SKM-1 treated with dmso at 0.1 percent for 144 hours (cell line): ENCODE data around the gene SEH1L.
A peak's percentile ranks its signal among the peaks of the same experiment; 100 is the strongest.
"Not testable (repeated sequence)": the region's sequence is repeated elsewhere in the genome, so short reads cannot be mapped to it uniquely, and the experiment has no call there.

ENCODE experiments used
- DNase-seq: peaks from one replicate; lab custom pipeline; 2025; ENCODE audit not compliant: unreplicated experiment; lab: John Stamatoyannopoulos, UW

SEH1L gene

DNA sequence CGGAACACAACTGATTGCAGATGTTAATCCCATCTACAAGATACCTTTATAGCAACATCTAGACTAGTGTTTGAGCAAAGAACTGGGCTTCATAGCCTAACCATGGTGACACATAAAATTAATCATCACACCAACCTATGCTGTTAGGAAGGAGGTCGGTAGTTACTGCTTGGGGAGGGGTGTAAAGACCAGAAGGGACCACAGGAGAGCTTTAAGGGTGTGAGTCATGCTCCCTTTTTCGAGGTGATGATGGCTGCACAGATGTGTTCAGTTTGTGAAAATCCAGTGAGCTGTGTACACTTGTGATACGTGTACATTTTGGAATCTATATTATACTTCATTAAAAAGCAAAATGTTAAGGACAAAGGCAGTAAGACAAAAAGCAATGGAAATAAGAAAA is 4.6 kb upstream of the SEH1L start:
- no peak for DNase-seq

DNA sequence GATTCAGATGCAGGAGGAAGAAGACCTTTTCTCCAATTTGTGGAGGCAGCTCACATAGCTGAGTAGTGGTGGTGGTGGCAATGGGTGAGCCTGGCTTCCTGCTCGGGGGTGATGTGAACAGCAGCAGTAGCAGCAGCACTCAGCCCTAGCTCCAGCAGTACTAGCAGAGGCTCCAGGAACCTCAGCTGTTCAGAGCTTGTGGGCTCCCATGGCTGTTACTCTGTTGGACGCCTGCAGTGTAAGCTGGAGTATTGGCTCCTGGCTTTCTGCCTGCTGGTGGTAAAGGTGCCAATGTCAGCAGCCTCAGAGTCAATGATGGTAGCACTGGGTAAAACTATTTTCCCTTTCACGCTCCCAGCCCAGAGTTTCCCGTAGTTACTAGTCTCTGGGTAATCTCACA is 3.1 kb upstream of the SEH1L start:
- DNase-seq = no peak

DNA sequence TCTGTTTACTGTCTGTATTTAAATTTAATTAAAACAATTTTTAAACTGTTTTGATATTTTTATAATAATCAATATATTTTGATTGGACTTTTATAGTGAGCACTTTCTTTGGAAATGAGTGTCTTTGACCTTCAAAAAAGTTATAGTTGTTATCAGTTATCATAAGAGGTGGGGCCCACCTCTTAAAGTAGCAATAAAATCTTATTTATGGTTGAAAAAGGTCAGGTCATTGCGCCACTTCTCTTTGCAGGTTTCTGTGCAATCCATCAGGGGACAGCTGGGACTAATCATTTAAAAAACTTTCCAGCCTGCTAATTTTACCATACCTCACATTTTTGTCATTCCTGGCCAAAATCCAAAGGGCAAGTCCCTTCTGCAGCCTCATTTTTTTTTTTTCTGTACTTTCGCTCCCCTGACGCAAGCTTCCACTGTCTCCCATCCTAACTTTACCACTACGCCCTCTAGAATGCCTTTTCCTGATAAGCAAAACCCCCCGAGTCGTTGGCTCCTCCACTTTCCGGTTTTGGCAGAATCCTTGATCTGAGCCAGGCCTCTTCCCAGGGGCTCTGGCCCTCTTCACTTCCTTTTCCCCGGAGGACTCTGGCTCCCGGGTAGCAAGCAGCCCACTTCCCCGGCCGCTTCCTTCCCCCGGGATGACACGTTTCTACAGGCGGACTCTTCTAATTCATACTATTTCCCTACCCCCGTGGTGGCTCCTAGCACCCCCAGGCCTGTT is 1.1 kb upstream of the SEH1L start:
- no peak for DNase-seq

DNA sequence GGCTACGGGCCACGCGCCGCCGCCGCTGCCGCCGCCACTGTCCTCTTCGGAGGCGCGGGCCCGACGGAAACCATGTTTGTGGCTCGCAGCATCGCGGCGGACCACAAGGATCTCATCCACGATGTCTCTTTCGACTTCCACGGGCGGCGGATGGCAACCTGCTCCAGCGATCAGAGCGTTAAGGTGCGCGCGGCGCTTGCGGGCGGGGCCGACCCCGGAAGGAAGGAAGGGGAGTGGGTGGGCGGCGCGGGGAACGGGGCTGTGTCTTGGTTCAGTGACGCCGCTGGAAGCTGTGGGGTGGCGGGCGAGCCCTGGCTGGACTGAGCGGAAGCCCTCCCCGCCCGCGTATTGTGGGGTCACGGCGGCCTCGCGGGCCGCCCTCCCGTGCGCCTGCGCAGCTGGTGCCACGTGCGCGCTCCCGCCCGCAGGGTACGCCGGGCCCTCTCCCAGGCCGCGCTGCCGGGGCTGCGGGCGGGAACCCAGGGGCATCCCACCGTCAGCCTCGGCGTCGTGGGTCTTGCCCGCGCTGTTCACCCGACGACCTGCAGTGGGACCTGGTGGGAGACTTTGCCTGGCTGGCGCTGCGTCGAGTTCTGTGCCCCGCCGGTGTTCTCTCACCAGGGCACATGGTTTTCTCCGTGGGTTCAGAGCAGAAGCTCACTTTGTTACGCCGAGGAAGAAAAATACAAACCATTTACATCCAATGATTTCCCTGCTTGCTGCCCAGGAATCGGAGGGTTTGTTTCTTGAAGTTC is 416 bp downstream of the SEH1L start:
- DNase-seq = peak; percentile 90

DNA sequence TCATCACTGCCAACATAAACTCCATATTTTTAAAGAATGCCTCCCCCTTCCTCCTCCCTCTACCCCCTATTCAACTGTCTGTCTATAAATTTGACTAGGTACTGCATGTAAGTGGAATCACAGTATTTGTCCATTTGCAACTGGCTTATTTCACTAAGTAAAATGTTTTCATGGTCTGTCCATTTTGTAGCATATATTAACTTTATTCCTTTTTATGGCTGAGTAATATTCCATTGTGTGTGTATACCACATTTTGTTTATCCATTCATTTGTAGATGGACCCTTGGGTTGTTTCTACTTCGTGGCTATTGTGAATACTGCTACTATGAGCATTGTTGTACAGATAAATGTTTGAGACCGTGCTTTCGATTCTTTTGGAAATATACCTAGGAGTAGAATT is 10.7 kb downstream of the SEH1L start:
- no peak for DNase-seq

DNA sequence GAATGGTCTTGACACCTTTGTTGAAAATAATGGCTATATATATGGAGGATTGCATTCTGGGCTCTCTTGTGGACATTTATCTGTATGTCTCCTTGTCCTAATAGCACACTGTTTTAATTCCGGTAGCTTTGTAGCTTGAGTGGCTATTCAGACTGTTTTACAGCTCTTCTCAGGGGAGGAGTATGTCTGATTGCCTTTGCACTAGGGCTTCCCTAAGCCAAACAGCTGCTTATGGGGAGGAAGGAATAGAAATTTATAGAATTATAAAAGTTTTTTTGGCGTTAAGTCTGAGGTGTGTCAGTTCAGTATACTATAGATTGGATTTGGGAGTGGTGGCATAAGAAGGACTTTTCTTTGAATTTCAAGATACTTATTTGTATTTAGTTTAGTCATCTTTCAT is 12.6 kb downstream of the SEH1L start:
- no peak for DNase-seq

DNA sequence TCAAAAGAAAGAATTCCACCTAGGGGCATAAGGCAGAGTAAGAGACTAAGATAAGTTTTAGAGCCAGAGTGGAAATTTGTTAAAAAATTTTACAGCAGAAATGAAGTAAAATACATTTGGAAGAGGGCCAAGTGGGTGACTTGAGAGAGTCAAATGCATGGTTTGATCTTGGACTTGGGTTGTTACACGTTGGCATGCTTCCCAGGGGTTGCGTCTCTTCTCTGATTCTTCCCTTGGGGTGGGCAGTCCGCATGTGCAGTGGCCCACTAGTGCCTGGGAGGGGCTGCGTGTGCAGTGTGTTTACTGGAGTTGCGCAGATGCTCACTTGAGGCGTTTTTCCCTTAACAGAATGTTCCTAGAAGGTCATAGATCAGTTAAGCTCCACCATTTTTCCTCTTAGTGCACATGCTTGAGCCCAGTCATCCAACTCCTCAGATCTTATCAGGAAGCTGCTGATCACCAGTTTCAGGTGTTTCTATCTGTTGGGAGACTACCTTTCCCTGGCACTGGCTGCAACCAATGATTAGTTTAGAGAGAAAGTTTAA is 13.1 kb downstream of the SEH1L start:
- DNase-seq = no peak

DNA sequence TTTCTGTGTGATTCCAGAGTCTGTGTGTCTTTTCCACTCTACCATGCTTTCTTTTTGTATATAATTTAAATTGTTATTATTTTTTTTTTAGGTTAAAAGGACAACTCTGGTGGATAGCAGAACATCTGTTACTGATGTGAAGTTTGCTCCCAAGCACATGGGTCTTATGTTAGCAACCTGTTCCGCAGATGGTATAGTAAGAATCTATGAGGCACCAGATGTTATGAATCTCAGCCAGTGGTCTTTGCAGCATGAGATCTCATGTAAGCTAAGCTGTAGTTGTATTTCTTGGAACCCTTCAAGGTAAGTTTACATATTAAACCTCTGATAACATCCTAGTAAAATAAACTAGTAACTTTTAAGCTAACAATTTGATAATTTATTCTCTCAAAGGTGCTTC is 15.3 kb downstream of the SEH1L start:
- no peak for DNase-seq

DNA sequence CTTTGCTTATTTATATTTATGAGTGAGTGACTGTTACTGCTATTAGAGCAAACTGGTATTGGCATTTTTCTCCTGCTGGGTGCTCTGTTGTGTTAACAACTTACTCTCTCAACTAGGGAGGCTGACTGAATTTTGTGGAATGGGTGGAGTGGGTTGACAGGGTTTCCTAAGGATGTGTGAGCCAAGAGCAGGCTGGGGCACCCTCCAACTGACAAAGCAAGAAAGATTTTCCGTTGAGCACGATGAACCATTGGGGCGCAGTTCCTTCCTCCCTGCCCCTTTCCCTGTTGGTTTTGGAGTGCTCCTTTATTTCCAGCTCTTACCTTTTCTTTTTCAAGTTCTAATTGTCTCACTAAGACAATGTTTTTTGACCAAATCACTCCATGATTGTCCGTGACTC is 20.3 kb downstream of the SEH1L start:
- DNase-seq = no peak

DNA sequence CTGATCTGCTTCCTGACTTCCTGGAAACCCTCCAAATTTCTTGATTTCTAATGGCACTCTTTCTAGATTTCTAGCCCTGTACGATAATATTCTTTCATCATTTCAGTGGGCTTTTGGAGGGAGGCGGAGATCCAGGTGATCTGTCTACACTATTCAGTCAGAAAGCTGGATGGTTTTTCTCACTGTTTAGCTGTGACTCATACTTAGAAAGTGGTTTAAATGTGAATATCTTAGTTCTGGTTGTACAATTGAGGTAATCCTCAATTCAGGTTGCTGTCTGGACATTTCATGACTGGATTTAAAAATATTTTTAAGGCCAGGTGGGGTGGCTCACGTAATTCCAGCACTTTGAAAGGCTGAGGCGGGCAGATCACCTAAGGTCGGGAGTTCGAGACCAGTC is 20.8 kb downstream of the SEH1L start:
- no peak for DNase-seq

DNA sequence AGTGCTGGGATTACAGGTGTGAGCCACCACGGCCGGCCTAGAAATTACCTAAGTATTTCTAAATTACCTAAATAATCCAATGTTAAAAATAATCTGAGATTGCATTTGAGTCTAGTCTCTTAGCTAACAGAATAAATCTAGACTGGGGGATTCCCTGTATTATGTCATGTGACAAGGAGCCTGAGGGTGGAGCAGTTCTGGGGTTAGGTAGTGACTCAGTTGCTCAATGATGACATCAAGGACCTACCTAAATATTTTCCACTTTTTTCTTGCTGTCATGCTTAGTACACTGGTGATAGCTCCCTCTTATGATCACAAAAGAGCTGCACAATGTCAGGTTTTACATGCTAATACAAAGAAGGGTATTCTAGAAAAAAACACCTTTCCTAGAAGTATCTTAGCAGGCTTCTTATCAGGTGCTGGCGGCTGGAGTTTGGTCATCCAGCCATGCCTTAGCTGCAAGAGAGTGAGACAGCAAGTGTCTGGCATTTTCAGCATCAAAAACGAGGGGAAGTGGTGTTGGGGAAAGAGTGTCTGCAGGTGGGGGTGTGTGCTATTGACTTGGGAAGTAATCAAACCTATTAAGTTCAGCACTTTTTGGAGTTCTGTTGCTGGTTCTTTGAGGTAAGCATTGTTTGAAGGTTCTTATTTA is 25.9 kb downstream of the SEH1L start:
- DNase-seq = no peak

DNA sequence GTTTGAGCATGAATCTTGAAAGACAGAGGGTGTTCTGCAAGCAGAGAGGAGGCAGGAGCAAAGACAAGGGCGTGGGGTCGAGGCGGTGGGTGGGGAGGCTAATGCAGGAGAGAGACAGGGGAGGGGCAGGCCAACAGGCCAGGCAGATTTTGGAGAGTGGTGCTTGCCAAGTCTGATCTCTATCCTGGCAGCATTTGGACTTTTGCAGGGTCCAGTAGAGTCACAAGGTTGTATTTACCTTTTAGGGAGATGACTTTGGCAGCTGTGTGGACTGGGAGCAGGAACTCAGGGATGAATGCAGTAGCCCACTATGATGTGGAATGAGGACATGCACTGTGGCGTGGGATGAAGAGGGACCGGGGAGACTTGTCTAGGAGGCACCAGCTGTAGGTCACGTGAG is 27.7 kb downstream of the SEH1L start:
- no peak for DNase-seq

DNA sequence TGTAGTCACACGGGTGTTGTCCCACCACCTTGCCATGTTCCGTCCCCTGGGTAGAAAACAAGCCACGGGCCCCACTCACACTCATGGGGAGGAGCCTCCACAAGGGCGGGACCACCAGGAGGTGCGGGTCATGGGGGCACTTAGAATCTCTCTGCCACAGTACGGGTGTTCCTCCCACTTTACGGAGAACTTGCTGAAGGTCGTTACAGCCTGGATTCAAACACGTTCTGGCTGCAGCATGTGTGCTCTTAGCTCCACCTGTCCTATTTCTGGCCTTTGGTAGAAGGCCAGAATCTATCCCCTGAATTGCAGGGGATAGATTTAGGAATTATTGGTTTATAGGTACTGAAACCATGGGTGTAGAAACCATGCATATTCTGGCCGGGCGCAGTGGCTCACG is 28.5 kb downstream of the SEH1L start:
- no peak for DNase-seq

DNA sequence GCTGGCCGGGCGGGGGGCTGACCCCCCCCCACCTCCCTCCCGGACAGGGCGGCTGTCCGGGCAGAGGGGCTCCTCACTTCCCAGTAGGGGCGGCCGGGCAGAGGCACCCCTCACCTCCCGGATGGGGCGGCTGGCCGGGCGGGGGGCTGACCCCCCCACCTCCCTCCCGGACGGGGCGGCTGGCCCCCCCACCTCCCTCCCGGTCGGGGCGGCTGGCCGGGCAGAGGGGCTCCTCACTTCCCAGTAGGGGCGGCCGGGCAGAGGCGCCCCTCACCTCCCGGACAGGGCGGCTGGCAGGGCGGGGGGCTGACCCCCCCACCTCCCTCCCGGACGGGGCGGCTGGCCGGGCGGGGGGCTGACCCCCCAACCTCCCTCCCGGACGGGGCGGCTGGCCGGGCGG is 32.3 kb downstream of the SEH1L start:
- DNase-seq = not testable (repeated sequence)

DNA sequence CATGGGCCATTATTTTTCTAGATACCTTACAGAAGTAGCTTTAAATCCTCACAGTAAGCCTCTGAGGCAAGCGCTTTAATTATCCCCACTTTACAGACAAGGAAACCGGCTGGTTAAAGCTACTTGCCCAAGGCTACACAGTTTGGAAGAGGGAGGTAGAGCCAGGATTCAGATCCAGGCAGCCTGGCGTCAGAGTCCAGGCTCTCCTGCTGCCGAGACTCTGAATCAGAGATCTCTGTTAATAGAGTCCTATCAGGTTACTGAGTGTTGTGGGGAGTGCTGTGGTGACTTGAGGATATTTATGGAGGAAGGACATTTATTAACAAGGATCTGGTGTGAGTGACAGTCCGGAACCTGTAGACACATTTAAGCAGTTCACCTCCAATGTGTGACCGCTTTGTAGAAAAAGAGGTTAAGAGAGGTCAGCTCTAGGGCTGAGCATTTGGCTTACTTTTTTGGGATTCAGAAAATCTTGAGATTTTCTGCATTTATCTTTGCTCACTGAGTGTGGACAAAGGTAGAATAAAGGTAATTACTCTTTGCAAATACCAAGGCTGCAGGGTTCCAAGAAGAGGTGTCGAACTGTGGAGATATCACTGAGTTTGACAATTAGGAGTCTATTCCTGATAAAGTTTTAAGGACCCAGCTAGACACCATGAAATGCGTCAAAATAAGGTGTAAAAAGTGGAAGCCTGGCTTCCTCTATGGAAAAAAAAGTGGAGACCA is 41.7 kb downstream of the SEH1L start:
- no peak for DNase-seq

DNA sequence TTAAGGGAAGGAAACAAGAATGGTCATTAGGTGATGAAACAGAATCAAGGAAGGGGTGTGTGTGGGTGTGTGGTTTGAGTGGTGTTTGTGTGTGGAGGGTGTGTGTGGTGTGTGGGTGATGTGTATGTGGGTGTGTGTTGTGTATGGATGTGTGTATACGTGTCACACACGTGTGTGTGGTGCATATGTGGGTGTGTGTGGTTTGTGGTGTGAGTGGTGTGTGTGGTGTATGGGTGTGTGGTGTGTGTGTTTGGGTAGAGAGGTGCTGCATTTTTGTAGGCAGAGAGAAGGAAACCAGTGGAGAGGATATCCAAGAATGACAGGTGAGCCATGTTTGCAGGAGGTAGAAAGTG is 42.3 kb downstream of the SEH1L start:
- peak; percentile 23 for DNase-seq

DNA sequence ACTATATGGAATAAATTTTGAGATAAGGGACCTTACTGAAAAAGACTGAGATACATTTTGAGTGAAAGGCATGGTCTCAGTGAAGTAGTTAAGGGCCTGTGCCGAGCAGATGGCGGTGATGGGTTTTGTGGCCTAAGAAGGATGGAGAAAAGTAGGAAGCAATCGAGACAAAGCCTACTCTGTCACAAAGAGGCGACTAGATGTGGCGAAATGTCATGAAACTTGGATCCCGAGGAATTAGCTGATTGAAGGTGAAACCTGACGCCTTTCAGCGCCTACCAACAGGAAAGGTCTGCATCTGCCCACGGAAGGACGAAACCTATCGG is 42.8 kb downstream of the SEH1L start:
- DNase-seq = no peak

DNA sequence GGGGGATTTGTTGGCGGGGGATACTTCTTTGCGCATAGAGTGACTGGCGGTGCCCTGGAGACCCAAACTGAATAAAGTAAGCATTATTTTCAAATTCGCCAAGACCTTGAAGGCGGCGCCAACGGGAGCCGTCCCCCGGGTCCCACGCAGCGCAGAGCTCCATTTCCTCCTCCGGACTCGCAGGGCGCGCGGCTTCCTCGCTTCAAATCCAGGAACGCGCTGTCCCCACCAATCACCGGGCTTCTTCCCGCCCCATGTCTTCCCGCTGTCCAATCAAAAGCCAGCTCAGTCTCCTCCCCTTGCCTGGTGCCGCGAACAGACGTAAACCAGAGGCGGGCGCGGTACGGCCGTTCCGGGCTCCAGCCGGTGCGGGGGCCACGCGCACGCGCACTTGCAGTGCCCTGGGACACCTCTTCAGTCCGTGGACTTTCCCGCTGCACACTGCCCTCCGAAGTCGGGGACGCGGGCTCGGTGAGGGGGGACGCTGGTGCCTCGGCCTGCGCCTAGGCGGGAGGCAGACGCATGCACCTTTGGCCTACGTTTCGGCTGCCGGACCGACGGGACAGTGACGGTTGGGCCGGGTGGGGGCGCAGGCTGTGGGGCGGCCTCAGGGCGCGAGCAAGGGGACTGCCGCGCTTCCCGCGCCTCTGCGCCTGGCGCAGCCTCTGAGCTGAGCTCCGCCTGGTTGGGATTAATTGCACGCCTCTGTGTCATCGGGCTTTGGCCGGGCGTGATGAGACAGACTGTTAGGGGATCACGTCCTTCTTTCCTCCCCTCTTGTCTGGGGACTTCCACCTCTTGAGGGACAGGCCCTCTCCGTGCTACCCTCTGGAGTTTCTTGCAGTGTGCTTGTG is 43.4 kb downstream of the SEH1L start, which contains the start of gene CEP192:
Gene CEP192 (plus strand): TSS at position 396 of the 854 bp plus-strand sequence. CDS start 8,063 bp downstream, outside the sequence.
- peak; percentile 99 for DNase-seq

DNA sequence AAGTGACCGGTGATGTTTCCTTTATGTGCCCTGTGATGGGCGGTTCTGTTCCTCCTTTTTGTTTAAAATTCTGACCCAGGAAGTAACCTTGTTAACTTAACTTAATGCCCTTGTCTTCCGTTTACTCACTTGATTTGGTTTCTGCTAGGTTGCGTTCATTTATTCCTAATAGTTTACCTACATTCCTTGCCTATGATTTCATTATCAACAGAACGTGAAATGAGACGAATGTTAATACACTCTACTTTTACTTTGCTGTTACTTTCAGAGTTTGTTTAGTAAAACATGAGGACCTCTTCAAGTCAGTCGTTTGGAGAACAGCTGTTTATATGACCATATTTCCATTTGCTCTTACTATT is 44.0 kb downstream of the SEH1L start:
- no peak for DNase-seq

DNA sequence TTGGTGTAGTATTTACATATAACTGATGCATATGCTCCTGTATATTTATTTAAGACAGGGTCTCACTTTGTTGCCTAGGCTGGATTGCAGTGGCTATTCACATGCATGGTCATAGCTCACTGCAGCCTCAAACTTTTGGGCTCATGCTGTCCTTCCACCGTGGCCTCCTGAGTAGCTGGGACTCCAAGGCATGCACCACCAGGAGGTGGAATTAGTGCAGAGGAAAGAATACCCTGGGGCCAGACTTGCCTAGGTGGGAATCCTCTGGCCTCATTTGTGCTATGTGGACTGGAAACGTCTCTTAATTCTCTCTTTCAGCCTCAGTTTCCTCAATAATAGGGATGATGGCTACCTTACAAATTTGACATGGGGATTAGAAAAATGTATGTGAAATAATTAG is 45.6 kb downstream of the SEH1L start:
- DNase-seq = no peak

DNA sequence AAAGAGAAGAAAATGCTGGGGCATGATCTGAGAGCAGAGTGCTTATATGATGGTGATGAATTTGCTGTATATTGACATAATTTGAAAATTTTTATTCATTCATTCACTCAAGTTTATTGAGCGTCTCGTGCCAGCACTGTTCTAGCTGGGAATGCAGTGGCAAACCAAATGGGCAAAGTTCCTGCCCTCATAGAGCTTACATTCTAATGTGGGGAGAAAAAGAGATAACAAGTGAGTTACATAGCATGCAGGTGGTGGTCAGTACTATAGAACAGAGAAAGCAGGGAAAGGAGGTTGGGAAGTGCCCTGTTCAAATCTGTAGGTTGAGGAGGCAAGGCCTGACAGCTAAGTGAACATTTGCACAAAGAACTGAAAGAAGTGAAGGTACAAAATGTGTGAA is 47.6 kb downstream of the SEH1L start:
- DNase-seq = no peak
